SK-N-SH treated with all-trans-retinoic acid at 6 μM for 48 hours (cell line): ENCODE results near the gene ZBTB9.

Experiments
- ARNTL ChIP-seq: fragments of 450-650 bp; formaldehyde crosslinking; IDR thresholded peaks from 2 replicates; pipeline ENCODE4 v1.5.0; 2020; ENCODE audit warnings: low read depth, mild to moderate bottlenecking, moderate library complexity, borderline replicate concordance
- ISL1 ChIP-seq: fragments of 250-450 bp; sonication (Bioruptor Pico); IDR thresholded peaks from 2 replicates; pipeline ENCODE4 v2.1.2; 2022; ENCODE audit warnings: mild to moderate bottlenecking, moderate library complexity
- OSR1 ChIP-seq: fragments of 250-450 bp; sonication (Bioruptor Pico); IDR thresholded peaks from 2 replicates; pipeline ENCODE4 v1.8.0; 2022; ENCODE audit warnings: moderate library complexity, mild to moderate bottlenecking, inconsistent platforms
- ZFP3 ChIP-seq: fragments of 250-450 bp; sonication (Bioruptor Pico); IDR thresholded peaks from 2 replicates; pipeline ENCODE4 v1.5.0; 2020; ENCODE audit warnings: mild to moderate bottlenecking, moderate library complexity
- ZFP30 ChIP-seq: fragments of 450-650 bp; formaldehyde crosslinking; IDR thresholded peaks from 2 replicates; pipeline ENCODE4 v1.5.0; 2022; ENCODE audit warnings: mild to moderate bottlenecking, moderate library complexity
- ZNF70 ChIP-seq: fragments of 450-650 bp; formaldehyde crosslinking; IDR thresholded peaks from 2 replicates; pipeline ENCODE4 v1.5.0; 2020; ENCODE audit warnings: mild to moderate bottlenecking, moderate library complexity
- TF ChIP-seq, protein P1 (sequence below): fragments of 250-450 bp; sonication (Bioruptor Pico); IDR thresholded peaks from 2 replicates; pipeline ENCODE4 v1.8.0; 2020; ENCODE audit warnings: mild to moderate bottlenecking, moderate library complexity, borderline replicate concordance
- TF ChIP-seq, protein P2 (sequence below): fragments of 250-450 bp; sonication (Bioruptor Pico); IDR thresholded peaks from 2 replicates; pipeline ENCODE4 v1.5.1; 2020; ENCODE audit warnings: low read depth, mild to moderate bottlenecking, moderate library complexity

DNA sequence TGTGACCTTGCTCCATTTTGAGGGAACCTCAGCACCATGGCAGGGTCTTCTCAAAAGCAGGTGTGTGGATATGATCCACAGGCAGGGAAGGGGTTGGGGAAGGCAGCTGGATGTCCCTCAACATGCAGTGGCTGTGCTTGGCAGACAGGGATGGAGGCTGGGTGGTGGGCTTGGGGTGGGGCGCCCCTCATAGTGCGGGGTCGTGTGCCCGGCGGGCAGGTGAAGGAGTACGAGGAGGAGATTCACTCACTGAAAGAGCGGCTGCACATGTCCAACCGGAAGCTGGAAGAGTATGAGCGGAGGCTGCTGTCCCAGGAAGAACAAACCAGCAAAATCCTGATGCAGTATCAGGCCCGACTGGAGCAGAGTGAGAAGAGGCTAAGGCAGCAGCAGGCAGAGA, 8.0 kb upstream of the ZBTB9 start:
- TF ChIP-seq ARNTL: no peak
- TF ChIP-seq, protein P1, sequence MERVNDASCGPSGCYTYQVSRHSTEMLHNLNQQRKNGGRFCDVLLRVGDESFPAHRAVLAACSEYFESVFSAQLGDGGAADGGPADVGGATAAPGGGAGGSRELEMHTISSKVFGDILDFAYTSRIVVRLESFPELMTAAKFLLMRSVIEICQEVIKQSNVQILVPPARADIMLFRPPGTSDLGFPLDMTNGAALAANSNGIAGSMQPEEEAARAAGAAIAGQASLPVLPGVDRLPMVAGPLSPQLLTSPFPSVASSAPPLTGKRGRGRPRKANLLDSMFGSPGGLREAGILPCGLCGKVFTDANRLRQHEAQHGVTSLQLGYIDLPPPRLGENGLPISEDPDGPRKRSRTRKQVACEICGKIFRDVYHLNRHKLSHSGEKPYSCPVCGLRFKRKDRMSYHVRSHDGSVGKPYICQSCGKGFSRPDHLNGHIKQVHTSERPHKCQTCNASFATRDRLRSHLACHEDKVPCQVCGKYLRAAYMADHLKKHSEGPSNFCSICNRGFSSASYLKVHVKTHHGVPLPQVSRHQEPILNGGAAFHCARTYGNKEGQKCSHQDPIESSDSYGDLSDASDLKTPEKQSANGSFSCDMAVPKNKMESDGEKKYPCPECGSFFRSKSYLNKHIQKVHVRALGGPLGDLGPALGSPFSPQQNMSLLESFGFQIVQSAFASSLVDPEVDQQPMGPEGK (CRISPR knock-in tag): no peak
- no peak for TF ChIP-seq ISL1 (CRISPR knock-in tag)
- TF ChIP-seq ZFP30 (CRISPR knock-in tag): no peak
- no peak for TF ChIP-seq ZFP3 (CRISPR knock-in tag)
- TF ChIP-seq, protein P2, sequence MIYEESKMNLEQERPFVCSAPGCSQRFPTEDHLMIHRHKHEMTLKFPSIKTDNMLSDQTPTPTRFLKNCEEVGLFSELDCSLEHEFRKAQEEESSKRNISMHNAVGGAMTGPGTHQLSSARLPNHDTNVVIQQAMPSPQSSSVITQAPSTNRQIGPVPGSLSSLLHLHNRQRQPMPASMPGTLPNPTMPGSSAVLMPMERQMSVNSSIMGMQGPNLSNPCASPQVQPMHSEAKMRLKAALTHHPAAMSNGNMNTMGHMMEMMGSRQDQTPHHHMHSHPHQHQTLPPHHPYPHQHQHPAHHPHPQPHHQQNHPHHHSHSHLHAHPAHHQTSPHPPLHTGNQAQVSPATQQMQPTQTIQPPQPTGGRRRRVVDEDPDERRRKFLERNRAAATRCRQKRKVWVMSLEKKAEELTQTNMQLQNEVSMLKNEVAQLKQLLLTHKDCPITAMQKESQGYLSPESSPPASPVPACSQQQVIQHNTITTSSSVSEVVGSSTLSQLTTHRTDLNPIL (CRISPR knock-in tag): no peak
- TF ChIP-seq ZNF70 (CRISPR knock-in tag): no peak
- TF ChIP-seq OSR1 (CRISPR knock-in tag): no peak
